NCI-H524 (cell line): ENCODE measurements around the gene PPM1H.
A peak's percentile ranks its signal among the peaks of the same experiment; 100 is the strongest.

Experiments used
- DNase-seq, 2 experiments: peaks; one replicate each; lab custom pipeline; 2025; lab: John Stamatoyannopoulos, UW

The PPM1H gene

DNA sequence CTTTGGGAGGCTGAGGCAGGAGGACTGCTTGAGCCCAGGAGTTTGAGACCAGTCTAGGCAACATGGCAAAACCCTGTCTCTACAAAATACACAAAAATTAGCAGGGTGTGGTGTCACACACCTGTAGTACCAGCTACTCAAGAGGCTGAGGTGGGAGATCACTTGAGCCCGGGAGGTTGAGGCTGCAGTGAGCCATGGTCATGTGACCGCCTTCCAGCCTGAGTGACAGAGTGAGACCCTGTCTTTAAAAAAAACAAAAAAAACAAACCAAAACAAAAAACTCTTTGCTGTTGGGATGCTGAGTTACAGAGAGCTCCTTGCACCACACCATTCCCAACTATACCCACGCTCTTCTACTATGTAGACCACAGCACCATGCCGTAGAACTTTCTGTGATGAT lies 221.2 kb downstream of the PPM1H start:
- no peak for DNase-seq

DNA sequence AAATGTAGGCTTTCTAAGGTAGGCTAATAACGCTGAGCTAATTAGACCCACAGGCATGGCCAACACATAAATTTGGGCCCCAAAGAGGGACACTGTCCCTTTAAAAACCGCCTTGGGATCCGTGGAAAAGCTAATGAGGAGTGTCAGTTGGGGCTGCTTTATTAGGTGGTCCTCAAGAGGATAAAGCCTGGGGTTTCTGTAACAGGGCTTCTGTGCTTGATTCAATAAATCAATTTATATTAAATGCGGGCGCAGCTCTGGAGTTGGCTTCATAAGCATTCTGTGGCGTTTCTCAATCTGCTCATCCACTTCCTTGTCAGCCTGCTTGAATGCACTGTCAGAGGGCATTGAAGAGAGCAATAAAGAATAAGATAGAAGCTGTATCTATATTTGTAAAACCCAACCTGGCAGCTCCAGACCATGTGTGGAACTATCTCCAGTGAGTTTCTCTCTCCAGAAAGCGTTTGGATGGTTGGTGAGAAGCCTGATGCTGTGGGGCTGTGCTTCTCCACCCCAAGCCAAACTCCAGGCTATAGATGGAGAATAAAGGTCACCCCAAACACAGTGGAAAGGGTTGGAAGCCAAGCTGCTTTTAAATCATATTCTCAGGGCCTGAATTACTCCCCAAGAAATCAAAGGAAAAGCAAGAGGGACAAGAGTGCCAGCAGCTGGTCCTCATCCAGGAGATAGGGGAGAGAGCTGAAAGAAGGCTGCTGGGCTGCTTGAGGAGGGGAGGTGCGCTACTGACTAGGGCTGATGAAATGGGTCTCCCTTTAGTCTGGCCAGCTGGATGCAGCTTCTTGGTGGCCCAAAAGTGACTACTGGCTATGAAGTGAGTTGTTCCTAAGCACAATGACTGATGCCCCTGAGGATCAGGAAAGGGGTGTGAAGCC lies 222.0 kb downstream of the PPM1H start:
- peak; percentile 11 to 49 for DNase-seq

DNA sequence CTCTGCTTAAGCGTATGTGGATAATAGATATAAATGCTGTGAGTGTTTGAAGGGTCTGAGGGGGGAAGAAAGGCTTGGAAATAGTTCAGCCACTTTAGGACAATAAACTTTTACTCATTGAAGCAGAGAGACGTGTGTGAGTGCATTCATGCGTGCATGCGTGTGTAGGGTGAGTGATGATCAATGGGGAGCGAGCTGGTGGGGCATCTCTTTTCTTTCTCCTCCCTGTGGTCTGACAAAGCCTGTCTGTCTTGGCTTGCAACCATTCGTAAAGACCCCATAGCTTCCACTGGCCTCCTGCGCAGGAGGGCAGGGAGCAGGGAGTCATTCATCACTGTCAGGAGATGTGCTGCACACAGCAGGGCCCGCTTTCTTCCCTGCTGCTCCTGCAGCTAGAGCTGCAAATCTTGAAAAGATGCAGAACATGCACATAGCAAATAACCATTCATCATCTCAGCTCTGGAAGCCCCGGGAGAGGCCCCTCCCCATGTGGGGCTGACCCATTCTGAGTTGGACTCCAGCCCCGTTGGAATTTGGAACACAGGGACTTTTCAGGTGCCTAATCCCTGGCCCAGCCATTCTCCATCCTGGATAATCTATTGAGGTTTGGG lies 223.2 kb downstream of the PPM1H start:
- no peak for DNase-seq

DNA sequence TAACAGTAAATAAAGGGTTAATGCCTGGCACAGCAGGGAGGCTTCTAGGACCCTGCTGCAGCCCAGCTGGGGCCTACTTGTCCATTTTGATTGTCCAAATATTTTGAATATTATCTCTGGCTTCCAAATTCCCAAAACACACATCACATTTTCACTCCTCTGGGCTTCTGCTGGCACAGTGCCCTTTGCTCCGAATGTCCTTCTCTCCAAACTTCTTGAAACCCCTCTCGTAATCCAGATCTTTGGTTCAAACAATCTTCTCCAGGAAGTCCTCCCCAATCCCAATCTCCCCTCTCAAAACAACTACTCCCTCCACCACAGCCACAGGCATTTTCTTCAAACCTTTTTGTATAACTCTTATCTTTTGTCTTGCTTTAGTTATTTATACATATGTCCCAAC lies 225.6 kb downstream of the PPM1H start:
- no peak for DNase-seq

DNA sequence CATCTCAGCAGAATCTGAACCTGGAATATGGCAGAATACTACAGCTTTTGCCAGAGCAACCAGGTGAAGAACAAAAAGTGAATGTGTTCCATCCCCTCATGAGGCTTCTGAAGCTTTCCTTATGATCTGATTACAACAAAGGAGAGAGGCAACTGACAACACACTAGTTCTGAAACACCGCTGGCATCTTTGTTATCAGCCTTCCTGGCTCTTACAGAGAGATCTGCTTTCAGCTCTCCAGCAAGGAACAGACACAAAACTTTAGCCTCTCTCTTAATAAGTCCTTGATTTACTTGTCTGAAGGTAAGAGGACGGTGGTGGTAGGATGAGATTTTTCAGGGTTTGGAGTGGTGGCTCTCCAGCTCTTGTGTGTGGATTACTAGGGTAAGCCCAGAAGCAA lies 227.0 kb downstream of the PPM1H start:
- no peak for DNase-seq

DNA sequence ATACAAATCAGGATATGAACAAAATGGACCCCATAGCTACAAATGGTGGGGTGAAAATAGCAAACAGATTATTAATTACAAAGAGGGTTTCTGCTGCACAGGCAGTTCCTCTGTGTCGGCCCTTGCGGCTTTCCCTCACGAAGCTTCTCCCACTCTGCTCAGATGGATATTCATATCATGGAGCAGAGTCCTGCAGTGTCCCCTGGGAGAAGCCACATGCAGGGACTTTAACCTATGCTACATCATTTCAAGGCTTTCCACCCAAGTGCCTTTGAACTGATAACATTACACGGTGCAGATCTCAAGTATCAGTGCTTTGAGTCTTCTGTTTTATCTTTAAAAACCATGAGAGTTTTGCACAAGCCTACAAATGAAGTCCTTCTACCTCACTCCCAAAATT lies 229.1 kb downstream of the PPM1H start:
- DNase-seq: peak in 1 of 2 experiments; percentile 38

DNA sequence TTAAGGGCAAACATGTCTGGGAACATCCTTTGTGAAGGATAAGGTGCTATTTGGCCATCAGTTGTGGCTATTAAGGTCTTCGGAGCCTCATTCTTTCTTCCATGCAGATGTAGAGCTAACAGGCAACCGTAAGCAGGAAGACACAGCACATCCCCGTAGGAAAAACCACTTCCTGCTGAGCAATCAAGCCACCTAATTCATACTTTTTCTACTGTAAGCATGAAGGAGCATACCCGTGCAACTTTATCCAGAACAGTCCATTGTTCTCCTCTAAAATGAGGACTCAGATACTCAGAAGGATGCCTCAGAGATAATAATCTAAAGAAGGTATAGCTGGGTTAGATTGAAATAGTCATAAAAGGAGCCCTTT lies 232.0 kb downstream of the PPM1H start:
- DNase-seq: no peak

DNA sequence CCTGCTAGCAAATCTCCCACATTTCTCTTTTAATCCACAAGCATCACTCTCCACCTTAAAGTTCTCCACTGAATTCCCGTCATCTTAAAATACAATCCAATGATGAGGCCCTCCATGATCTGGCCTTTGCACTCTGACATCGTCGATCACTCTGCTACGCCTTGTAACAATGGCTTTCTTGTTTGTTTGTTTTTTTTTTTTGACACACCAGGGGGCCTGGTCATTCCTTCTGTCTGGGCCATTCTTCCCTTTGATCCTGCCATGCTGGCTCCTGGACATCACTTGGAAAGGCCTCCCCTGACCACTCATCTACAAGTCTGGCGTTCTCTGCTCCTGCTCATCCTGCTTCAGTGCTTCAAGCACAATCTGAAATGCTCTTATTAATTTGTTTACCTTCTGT lies 233.5 kb downstream of the PPM1H start:
- DNase-seq: no peak

DNA sequence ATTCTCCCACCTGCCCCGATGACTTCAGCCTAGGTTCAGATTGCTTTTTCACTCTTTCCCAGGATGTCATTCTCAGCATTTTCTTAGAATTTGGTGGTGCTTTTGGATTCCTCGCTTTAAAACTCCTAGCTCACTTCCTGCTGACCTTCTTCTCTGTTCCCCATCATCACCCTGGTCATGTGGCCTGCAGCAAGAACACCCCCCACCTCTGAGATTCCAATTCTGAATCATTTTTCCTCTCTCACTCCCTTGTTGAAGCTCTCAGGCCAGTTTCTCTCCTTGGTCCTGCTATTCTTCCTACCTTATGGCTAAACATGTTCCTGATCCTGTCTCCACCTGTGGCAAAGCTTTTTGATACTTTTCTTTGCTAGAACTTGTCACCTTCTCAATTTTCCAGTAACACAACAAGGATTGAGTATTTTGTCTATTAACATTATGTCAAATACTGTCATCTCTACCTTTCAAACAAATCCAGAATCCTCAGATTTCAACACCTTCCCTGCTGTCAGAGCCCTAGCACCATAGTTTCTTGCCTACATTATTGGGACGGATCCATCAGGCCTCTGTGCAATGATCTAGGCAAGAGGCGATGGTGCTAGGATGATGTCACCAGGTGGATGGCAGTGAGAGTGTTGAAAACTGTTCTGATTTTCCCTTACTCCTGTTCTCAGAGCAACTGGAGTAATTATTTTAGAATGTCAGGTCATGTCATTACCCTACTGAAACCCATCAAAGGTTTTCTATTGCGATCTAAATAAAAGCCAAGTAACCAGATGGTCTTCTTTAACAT lies 234.7 kb downstream of the PPM1H start:
- no peak for DNase-seq

DNA sequence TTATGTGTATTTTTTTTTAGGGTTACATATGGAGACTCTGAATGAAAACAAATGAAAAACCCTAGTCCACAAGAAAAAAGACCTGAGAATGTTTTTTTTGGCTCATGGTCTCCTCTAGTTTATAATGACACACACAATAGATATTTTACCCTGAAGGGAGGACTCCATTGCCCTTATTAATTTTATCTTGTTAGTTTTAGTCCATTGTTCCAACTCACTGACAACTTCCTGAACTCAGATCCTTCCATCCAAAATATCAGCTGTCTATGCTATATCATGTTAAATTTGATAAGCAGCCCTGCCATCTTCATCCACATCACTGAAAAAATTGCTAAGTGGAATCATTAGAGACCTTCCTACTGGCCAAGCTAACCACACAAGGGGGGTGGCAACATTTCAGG lies 236.2 kb downstream of the PPM1H start:
- no peak for DNase-seq

DNA sequence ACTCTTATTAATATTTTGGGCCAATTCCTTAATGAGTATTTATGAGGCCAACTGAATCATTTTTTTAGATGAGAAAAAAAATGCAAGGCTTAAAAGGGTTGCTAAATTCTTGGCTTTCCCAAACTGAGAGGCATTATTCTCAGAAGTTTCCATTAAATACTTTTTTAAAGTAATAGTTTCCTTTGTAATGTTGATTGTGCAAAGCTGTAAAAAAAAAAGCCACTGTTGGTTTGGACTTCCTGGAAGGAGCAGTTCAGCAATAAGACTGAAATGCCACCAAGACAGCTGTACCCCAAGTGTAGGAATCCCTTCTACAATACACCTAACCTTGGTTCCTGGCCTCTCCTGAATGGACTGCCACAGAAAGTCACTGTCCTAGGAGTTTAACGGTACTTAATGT lies 237.1 kb downstream of the PPM1H start:
- DNase-seq: no peak

DNA sequence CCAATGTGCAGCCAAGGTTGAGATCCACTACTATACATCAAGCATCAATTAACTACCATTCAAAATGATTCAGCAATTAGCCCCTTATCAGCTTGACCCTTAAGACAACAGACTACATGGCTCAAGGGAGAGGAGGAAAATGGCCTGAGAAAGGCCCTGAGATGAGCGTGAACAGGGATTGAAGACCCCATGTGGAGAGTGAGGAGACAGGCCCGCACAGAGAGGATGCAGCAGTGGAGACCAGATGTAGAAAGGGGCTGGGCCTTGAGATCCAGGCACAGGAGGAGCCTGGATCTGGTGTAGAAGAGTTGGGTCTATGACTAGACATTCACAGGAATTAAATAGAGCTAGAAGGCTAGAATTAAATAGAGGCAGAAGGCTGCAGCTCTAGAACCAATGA lies 239.3 kb downstream of the PPM1H start:
- no peak for DNase-seq

DNA sequence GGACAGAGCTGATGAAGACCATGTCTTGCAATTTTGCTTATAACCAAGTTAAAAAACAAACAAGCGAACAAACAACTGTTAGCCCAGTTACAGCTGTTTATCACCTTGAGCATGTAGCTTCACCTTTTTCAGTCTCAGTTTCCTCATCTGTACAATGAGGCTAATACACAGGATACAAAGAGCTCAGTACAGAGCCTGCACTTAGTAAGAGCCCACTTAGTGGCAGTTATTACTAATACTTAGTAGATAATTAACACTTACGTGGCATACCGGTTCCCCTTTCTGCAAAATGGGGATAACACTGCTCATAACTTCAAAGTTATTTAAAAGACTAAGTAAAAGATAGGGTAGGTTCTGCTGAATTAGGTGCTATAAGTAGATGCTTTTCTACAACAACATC lies 240.3 kb downstream of the PPM1H start:
- DNase-seq: no peak

DNA sequence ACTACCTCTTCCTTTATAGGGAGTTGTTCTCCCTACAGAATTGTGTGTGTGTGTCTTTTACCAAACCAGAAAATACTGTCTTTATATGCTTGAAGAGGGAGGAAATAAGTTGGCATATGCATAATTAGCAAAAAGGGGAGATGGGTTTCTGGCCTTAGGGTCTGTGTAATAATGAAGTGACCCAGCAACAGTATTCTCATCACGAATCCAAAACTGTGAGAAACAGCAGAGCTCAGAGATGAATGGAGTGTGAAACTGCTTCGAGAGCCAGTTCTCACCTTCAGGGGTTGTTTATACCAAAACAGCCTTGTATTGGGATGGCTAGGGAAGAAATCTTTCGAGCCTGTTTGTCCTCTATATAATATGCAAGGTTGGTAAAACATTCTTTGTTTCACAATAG lies 240.8 kb downstream of the PPM1H start:
- DNase-seq: no peak

DNA sequence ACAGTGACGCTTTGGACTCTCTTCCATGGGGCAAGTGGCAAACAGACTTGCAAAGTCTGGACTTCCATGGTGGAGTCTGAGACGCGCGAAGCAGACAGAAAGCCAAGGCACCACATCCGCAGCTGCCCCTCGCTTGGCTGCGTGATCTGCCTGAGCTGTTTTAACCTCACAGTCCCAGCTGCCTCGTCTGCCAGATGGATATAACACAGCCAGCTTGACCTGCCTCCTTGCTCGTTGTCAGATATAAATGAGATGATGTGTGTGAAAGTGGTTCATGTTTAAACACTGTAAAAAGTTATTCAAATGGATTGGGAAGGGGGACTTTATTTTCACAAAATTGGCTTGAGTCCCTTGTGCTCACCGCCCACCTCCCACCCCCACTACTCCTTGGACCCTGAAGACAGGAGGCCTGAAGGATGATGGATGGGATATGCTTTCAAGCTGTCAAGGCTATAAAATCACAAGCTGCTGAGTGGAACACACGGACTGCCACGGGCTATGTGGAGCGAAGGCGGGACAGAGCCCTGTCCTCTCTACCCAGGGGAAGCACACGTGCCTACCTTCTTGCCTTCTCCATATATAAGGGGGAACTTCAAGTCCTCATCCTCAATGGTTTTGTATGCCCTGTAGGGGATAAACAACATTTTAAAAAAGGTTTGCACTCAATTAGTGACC lies 241.4 kb downstream of the PPM1H start:
- DNase-seq: peak in 1 of 2 experiments; percentile 69

DNA sequence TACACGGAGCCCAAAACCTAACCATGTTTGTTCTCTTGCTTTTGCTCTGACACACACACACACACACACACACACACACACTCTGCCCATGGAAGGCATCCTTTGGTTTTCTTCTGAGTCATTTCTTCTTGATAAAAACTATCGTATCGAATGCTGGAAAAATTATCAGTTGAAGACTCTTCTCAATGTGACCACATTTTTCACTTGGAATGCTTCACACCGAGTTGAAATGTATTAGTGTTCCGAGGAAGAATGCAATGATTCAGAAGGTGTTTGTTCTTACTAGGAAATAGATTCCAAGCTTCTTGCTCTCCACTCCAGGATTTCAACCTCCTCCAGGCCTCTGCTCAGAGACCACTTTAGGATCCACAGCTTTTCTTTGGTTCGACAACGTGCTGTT lies 242.1 kb downstream of the PPM1H start:
- no peak for DNase-seq

DNA sequence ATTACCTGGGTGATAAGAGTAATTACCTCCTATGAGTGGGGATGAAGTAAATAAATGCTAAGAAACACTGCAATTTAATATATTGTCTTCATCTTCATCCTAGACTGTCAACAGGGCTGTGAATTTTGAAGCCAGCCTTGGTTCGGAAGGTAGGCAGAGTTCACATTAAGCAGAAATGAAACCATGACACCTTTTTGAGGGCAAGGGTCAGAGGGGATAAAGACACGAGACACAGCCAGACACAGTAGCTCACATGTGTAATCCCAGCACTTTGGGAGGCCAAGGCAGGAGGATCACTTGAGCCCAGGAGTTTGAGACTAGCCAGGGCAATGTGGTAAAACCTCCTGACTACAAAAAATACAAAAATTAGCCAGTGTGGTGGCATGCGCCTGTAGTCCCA lies 243.6 kb downstream of the PPM1H start:
- no peak for DNase-seq

DNA sequence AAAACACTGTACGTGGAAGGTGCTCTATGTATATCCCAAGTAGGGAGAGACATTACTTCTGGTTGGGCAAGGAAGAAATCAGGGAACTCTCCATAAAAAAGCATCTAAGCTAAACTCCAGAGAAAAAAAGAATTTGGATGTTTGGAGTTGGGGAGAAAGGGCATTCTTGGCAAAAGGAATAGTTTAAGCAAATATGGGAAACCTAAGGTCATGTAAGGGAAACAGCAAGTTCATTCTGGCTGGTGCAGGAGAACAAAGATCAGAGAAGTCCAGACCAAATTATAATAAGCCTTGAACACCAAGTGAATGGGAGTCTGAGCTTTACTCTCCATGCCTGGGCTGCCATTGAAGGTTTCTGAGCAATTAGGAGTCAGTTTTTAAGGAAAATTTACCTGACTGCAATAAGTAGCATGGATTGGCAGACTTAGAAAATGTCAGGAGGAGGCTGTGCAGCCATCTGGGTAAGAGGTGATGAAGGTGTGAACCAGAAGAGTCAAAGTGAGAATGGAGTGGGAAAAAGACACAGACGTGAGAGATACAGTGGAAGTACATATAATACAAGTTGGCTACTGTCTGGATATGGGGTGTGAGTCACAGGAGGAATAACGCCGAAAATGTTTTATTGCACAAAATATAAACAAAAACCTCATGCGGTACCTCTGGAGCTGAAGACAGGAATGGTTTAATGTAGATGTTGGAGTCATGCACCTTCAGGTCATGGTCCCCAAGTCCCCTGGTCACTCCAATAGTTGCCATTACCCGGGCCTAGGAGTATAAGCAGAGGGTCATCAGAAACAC lies 245.7 kb downstream of the PPM1H start:
- no peak for DNase-seq

DNA sequence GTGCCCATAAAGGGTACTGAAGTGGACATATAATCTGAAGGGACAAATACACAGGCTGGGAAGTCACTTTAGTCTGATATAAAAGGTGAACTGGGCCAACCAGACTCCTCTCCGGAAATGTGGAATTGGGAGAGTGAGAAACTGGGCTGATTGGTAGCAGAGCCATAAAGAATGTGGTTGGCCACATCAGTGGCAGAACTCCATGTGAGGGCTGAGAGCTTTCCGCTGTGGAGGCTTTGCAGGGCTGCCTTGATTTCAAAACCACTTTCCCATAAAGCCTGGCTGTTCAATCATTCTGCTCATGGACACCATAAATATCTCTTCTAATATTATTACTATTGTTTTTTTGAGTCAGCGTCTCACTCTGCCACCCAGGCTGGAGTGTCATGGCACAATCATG lies 248.0 kb downstream of the PPM1H start:
- DNase-seq: no peak

DNA sequence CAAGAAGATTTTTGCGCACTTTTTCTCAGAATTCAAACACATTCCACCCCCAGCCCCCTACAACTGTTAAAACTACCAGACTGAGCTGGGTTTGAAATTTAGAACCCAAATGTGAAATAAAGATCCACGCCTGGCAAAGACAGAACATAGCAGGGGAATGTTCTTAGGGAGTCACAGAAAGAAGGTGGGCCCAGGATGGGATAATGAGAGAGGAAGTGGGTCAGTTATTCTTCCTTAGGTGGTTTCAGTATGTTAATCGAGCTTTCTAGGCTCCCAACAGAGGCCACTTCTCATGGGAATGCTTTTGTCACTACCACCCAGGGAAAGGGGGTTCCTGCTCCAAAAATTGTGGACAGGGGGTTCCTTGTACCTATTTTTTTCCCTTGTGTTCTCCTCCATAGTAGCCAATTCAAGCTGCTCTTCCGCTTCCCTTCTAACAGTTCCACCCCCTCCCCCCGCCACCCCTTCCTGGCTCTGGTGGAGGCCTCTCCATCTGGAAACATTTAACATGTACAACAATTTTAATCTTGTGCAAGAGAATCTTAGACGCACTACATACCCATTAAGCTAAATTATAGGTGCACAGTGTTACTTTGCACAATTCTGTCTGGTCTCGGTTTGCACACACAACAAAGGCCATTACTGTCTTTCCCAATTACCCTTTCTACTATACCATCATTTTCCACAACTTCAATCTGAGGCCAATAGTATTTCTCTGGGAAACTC lies 250.2 kb downstream of the PPM1H start:
- DNase-seq: no peak
